Activated naive CD8-positive, alpha-beta T cell (primary cell): ENCODE measurements around the gene GORASP1.
A peak's percentile ranks its signal among the peaks of the same experiment; 100 is the strongest.

Experiments
- H3K27ac Mint-ChIP-seq: one replicate; pipeline ENCODE4 v1.8.0; 2021; ENCODE audit warnings: mixed read lengths
- H3K27me3 Mint-ChIP-seq: one replicate; pipeline ENCODE4 v1.8.0; 2021; ENCODE audit warnings: mixed read lengths
- H3K36me3 Mint-ChIP-seq: one replicate; pipeline ENCODE4 v1.8.0; 2021; ENCODE audit warnings: mixed read lengths
- H3K4me1 Mint-ChIP-seq: one replicate; pipeline ENCODE4 v1.8.0; 2021; ENCODE audit warnings: low read depth, mixed read lengths
- H3K4me3 Mint-ChIP-seq: one replicate; pipeline ENCODE4 v1.8.0; 2021; ENCODE audit warnings: mild to moderate bottlenecking, mixed read lengths
- H3K9me3 Mint-ChIP-seq: one replicate; pipeline ENCODE4 v1.8.0; 2021; ENCODE audit warnings: low read depth, mixed read lengths

GORASP1 gene

DNA sequence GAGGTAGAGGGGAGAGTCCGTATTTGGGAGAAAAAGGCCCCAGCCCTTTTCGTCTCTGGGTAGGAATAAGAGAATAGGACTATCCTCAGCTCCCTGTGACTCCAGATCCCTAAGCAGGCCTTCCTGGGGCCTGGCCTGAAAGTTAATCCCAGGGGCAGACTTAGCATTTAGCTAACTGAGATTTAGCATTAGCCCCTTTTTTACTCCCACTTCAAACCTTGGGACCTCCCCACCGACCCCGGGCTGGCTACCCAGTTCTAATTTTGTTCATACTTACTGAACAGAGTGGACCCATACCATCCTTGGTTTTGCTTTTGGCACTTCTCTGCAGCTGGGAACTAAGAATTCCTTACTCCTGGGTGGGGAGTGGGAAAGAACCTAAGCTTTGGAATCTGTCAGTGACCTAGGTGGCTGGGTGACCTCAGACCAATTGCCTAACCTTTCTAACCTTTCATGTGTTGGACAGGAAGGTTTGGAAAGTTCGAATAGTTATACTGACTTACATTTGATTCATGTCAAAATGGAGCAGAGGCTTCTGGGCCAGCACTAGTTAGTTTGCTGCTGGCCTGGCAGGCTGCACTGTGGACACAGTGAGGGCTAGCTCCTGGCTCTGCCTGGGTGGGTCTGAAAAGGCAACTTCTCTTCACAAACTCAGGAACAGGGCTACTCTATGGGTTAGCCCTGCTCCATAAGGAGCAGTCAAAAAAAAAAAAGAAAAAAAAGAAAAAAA lies 11.7 kb upstream of the GORASP1 start:
- Mint-ChIP-seq H3K27ac (no peak overlapping the region), H3K4me1 (no peaks in the 10 kb centered on the region), H3K36me3 (peaks cover 4% of the 10 kb centered on the region), H3K27me3 (no peaks in the 10 kb centered on the region), H3K9me3 (no peaks in the 10 kb centered on the region), H3K4me3 (no peak overlapping the region)

GRCh38 chr3:39118079-39118478 lies 10.7 kb upstream of the GORASP1 start:
- no peak overlapping the region for H3K27ac Mint-ChIP-seq
- H3K4me1 Mint-ChIP-seq: no peaks in the 10 kb centered on the region
- H3K4me3 Mint-ChIP-seq: no peak overlapping the region
- peaks cover 4% of the 10 kb centered on the region for H3K36me3 Mint-ChIP-seq
- no peaks in the 10 kb centered on the region for H3K27me3 Mint-ChIP-seq
- no peaks in the 10 kb centered on the region for H3K9me3 Mint-ChIP-seq

DNA sequence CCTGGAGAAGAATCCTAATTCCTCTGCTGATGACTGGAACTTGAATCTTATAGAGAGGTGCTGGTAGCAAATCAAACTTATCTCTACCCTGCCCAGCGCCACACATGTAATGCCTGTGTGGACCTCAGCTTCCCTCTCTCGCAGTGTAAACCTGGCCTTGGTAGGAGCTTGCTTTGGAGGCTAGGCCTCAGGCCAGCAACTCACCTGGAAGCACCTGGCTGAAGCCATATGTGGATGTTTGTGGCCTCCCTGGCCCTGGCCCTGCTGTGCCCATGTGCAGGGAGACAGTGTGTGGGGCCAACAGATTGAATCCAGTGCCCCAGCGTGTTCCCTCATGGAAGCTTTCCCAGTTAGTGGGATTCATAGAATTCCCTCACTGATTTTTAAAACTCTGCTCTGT lies 8.4 kb upstream of the GORASP1 start:
- Mint-ChIP-seq H3K27me3 (no peaks in the 10 kb centered on the region), H3K27ac (no peak overlapping the region), H3K9me3 (no peaks in the 10 kb centered on the region), H3K36me3 (peaks cover 4% of the 10 kb centered on the region), H3K4me3 (no peak overlapping the region), H3K4me1 (no peaks in the 10 kb centered on the region)

DNA sequence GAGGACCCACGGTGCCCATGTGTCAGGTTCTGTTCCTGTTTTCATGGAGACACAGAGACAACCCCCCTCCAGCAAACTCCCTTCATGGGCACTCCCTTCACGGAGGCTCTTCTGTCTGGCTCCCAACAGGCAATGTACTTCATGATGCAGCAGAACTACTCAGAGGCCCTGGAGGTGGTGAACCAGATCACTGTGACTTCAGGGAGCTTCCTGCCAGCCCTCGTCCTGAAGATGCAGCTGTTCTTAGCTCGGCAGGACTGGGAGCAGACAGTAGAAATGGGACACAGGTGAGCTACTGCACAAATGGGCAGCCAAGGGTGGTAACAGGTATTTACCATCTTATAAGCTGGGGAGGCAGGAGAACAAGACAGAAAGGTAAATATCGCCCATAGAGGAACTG lies 7.0 kb upstream of the GORASP1 start:
- Mint-ChIP-seq H3K27me3 (no peaks in the 10 kb centered on the region), H3K36me3 (peaks cover 4% of the 10 kb centered on the region)

DNA sequence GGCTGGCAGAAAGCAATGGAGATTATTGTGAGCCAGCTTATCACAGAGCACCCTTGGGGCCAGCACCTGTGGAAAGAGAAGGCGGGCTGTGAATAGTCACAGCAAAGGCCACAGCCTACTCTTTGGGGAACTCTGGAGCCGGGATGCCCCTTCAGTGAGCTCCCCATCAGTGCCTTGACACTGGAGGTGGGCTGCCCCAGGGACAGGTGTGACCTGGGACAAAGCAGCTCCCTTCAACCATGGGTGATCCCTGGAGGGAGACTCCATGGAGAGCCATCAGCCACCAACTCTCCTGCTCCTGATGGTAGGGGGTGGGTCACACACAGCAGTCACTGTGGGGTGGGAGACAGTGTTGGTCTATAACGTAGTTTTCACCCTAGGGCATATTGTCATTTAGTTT lies 5.9 kb upstream of the GORASP1 start:
- H3K36me3 Mint-ChIP-seq: peaks cover 4% of the 10 kb centered on the region

More for the DNA sequence above, 7.0 kb upstream of the GORASP1 start:
- H3K27ac Mint-ChIP-seq: no peak overlapping the region
- H3K9me3 Mint-ChIP-seq: no peaks in the 10 kb centered on the region
- H3K4me1 Mint-ChIP-seq: no peaks in the 10 kb centered on the region
- H3K4me3 Mint-ChIP-seq: no peak overlapping the region

GRCh38 chr3:39112535-39112934 lies 5.1 kb upstream of the GORASP1 start:
- Mint-ChIP-seq H3K4me1 (peaks cover 12% of the 10 kb centered on the region), H3K4me3 (no peak overlapping the region), H3K9me3 (no peaks in the 10 kb centered on the region), H3K27ac (no peak overlapping the region), H3K36me3 (peaks cover 4% of the 10 kb centered on the region), H3K27me3 (no peaks in the 10 kb centered on the region)

More for the DNA sequence above, 5.9 kb upstream of the GORASP1 start:
- Mint-ChIP-seq H3K27me3 (no peaks in the 10 kb centered on the region), H3K4me1 (peaks cover 7% of the 10 kb centered on the region), H3K9me3 (no peaks in the 10 kb centered on the region), H3K27ac (no peak overlapping the region), H3K4me3 (no peak overlapping the region)

GRCh38 chr3:39112113-39112512 lies 4.7 kb upstream of the GORASP1 start:
- Mint-ChIP-seq H3K27ac (no peak overlapping the region), H3K4me1 (peaks cover 12% of the 10 kb centered on the region), H3K27me3 (no peaks in the 10 kb centered on the region), H3K36me3 (peaks cover 3% of the 10 kb centered on the region), H3K9me3 (no peaks in the 10 kb centered on the region), H3K4me3 (no peak overlapping the region)

GRCh38 chr3:39110041-39110639 lies 2.7 kb upstream of the GORASP1 start:
- Mint-ChIP-seq H3K27ac (no peak overlapping the region), H3K4me1 (peaks cover 30% of the 10 kb centered on the region), H3K4me3 (no peak overlapping the region), H3K36me3 (no peaks in the 10 kb centered on the region), H3K27me3 (no peaks in the 10 kb centered on the region), H3K9me3 (no peaks in the 10 kb centered on the region)

GRCh38 chr3:39109086-39109485 lies 1.7 kb upstream of the GORASP1 start:
- Mint-ChIP-seq H3K36me3 (no peaks in the 10 kb centered on the region), H3K27ac (no peak overlapping the region), H3K27me3 (no peaks in the 10 kb centered on the region), H3K4me3 (peak overlapping the region; percentile 15), H3K9me3 (no peaks in the 10 kb centered on the region), H3K4me1 (peaks cover 33% of the 10 kb centered on the region)

- H3K9me3 Mint-ChIP-seq: no peaks in the 10 kb centered on the region
- peaks cover 35% of the 10 kb centered on the region for H3K4me1 Mint-ChIP-seq
- H3K27me3 Mint-ChIP-seq: no peaks in the 10 kb centered on the region
These were observed 828 bp upstream of the GORASP1 start for GRCh38 chr3:39108200-39108710.

DNA sequence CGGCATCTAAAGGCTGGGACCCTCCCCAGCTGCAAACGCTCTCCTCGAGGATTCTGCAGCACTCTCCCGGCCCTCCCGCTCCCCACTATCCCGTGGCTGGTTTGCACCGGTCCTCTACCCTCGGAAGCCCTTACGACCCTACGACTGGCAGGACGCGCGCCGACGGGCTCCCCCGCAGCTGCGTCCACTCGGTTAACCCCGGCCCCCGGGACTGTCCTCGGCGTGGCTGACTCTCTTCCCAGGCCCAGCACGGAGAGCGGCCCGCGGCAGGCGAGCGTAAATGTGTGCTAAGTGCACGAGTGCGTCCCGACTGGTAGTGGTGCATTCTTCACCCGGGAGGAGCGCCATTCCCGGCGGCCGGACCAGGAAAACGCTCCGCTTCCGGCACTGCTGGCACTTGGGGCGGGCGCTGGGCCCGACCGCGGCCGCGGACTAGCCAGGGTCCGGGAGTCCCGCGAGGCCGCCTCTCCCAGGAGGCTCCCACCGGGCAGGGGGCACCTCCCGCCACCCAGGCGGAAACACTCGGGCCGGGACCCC lies 508 bp downstream of the GORASP1 start:
- Mint-ChIP-seq H3K9me3 (no peaks in the 10 kb centered on the region), H3K27me3 (no peaks in the 10 kb centered on the region), H3K36me3 (no peaks in the 10 kb centered on the region), H3K27ac (peak overlapping the region; percentile 67), H3K4me1 (peaks cover 38% of the 10 kb centered on the region), H3K4me3 (peak overlapping the region; percentile 83)

More at GRCh38 chr3:39108200-39108710, 828 bp upstream of the GORASP1 start:
- Mint-ChIP-seq H3K36me3 (no peaks in the 10 kb centered on the region), H3K27ac (peak overlapping the region; percentile 51), H3K4me3 (peak overlapping the region; percentile 92)

DNA sequence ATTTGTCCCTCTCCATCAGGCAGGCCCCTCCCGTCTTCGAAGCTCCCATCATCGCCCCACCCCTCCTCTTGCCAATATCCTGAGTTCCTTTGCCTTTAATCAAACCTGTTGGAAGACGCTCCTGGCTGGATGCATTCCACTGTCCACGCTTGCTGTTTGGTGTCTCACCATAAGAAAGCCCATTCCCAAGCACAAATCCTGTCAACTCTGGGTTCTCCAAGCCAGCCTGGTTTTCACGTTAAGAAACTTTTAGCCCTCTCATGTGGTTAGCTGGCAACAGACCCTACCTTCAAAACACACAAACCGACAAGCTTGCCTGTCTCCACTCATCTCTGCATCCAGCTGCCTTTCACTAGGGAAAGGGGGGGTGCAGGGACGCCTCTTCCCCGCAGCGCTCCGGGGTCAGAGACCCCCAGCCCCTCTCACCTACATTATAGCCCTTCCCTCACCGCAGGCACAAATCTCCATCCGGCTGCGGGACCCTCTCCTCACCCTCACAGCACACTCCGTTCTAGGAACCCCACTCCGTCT lies 1.1 kb downstream of the GORASP1 start:
- H3K27me3 Mint-ChIP-seq: no peaks in the 10 kb centered on the region
- H3K36me3 Mint-ChIP-seq: no peaks in the 10 kb centered on the region
- peaks cover 40% of the 10 kb centered on the region for H3K4me1 Mint-ChIP-seq
- no peaks in the 10 kb centered on the region for H3K9me3 Mint-ChIP-seq
- H3K27ac Mint-ChIP-seq: peak overlapping the region; percentile 67
- H3K4me3 Mint-ChIP-seq: peak overlapping the region; percentile 83

- H3K36me3 Mint-ChIP-seq: no peaks in the 10 kb centered on the region
- H3K9me3 Mint-ChIP-seq: no peaks in the 10 kb centered on the region
- H3K27ac Mint-ChIP-seq: no peak overlapping the region
- peak overlapping the region; percentile 83 for H3K4me3 Mint-ChIP-seq
- H3K4me1 Mint-ChIP-seq: peaks cover 42% of the 10 kb centered on the region
- no peaks in the 10 kb centered on the region for H3K27me3 Mint-ChIP-seq
These were observed 1.8 kb downstream of the GORASP1 start for GRCh38 chr3:39105687-39106063.

DNA sequence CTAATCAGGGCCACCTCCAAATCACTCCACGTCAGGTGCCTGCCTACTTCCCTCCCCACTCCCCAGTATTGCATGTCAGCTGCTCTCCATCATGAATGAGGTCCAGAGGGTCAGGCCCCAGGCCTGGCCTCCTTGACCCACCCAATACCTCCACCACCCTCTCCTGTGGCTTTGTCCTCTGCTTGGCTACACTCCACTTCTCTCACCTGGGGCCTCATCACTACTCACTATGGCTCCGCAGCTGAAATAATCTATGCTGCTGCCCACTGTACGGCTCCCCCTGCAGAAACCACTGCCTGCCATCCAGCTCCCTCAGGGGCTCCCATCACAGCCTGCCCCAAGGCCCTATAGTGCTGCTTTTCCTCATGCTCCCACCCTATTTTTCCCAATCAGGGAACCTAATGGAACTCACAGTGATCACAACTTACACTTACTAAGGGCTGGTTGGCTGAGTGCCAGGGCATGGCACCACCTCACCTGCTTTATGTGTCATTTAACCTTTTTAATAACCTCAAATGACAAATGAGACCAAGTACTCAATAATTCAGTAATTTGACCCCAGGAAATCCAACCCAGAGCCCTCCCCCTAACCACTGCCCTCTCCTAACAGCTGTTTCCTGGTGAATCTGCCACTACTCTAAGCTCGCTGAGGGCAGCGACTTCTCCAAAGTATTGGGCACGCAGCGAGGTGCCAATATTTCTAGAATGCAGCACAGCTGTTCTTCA lies 2.3 kb downstream of the GORASP1 start:
- peaks cover 42% of the 10 kb centered on the region for H3K4me1 Mint-ChIP-seq
- no peaks in the 10 kb centered on the region for H3K9me3 Mint-ChIP-seq
- no peaks in the 10 kb centered on the region for H3K36me3 Mint-ChIP-seq
- H3K27ac Mint-ChIP-seq: peak overlapping the region; percentile 10
- no peaks in the 10 kb centered on the region for H3K27me3 Mint-ChIP-seq
- H3K4me3 Mint-ChIP-seq: peak overlapping the region; percentile 83
